H9 (cell line): ENCODE data around the gene PLEKHA8. TPM values are rescaled to one million over a fixed set of nuclear protein-coding genes. Genes with fewer than 3 reads are reported as not detected.

Experiments
- DNase-seq: peaks from one replicate; pipeline ENCODE4 v3.0.0-alpha.2; 2017
- H2AFZ ChIP-seq: one replicate; pipeline ENCODE4 v1.6.1; 2013; ENCODE audit warnings: mild to moderate bottlenecking, low read length, control low read depth, moderate library complexity
- H2AK5ac ChIP-seq: 2 replicates; pipeline ENCODE4 v1.6.1; 2013; ENCODE audit warnings: low read length, control low read depth, mixed read lengths; ENCODE audit not compliant: insufficient read length
- H2BK120ac ChIP-seq: one replicate; pipeline ENCODE4 v1.6.1; 2013; ENCODE audit warnings: low read depth, mild to moderate bottlenecking, low read length, control low read depth, inconsistent platforms; ENCODE audit not compliant: poor library complexity, severe bottlenecking
- H2BK12ac ChIP-seq: 2 replicates; pipeline ENCODE4 v1.6.1; 2013; ENCODE audit warnings: low read length, control low read depth, mixed read lengths, low read depth; ENCODE audit not compliant: insufficient read length
- H2BK15ac ChIP-seq: 2 replicates; pipeline ENCODE4 v1.6.1; 2013; ENCODE audit warnings: low read depth, low read length, control low read depth
- H2BK20ac ChIP-seq: one replicate; pipeline ENCODE4 v1.6.1; 2013; ENCODE audit warnings: low read depth, mild to moderate bottlenecking, low read length, control low read depth, inconsistent platforms; ENCODE audit not compliant: poor library complexity, severe bottlenecking
- H2BK5ac ChIP-seq: 2 replicates; pipeline ENCODE4 v1.6.1; 2013; ENCODE audit warnings: low read length, control low read depth, mixed read lengths; ENCODE audit not compliant: insufficient read length
- H3K14ac ChIP-seq: 2 replicates; pipeline ENCODE4 v1.6.1; 2013; ENCODE audit warnings: low read length, control low read depth; ENCODE audit not compliant: insufficient read depth
- H3K18ac ChIP-seq: 2 replicates; pipeline ENCODE4 v1.6.1; 2013; ENCODE audit warnings: low read depth, mild to moderate bottlenecking, mixed read lengths, low read length, control low read depth; ENCODE audit not compliant: insufficient read length
- H3K23ac ChIP-seq: 2 replicates; pipeline ENCODE4 v1.6.1; 2013; ENCODE audit warnings: low read length, control low read depth, mixed read lengths, low read depth; ENCODE audit not compliant: insufficient read length
- H3K23me2 ChIP-seq: 2 replicates; pipeline ENCODE4 v1.6.1; 2013; ENCODE audit warnings: low read depth, mild to moderate bottlenecking, mixed read lengths, low read length, control low read depth; ENCODE audit not compliant: insufficient read length, poor library complexity, severe bottlenecking
- H3K27ac ChIP-seq: 2 replicates; pipeline ENCODE4 v1.5.1; 2013; ENCODE audit warnings: low read length, control low read depth, mixed read lengths, low read depth; ENCODE audit not compliant: insufficient read length
- H3K27me3 ChIP-seq: 2 replicates; pipeline ENCODE4 v1.6.1; 2013; ENCODE audit warnings: low read length, control low read depth, inconsistent platforms; ENCODE audit not compliant: insufficient read depth
- H3K4ac ChIP-seq: 2 replicates; pipeline ENCODE4 v1.6.1; 2013; ENCODE audit warnings: low read depth, mild to moderate bottlenecking, control low read depth, inconsistent platforms, low read length, moderate library complexity
- H3K4me1 ChIP-seq: 2 replicates; pipeline ENCODE4 v1.6.1; 2013; ENCODE audit warnings: low read length, control low read depth, inconsistent platforms; ENCODE audit not compliant: insufficient read depth
- H3K4me2 ChIP-seq: 2 replicates; pipeline ENCODE4 v1.6.1; 2013; ENCODE audit warnings: low read length, control low read depth, mixed read lengths; ENCODE audit not compliant: insufficient read length, insufficient read depth
- H3K56ac ChIP-seq: 2 replicates; pipeline ENCODE4 v1.6.1; 2013; ENCODE audit warnings: low read depth, mild to moderate bottlenecking, mixed read lengths, low read length, control low read depth; ENCODE audit not compliant: insufficient read length
- H3K79me1 ChIP-seq: 2 replicates; pipeline ENCODE4 v1.6.1; 2013; ENCODE audit warnings: low read depth, mild to moderate bottlenecking, moderate library complexity, low read length, control low read depth, inconsistent platforms; ENCODE audit not compliant: insufficient read depth, poor library complexity, severe bottlenecking
- H3K79me2 ChIP-seq: 2 replicates; pipeline ENCODE4 v1.6.1; 2013; ENCODE audit warnings: low read length, control low read depth, inconsistent platforms; ENCODE audit not compliant: insufficient read depth
- H3K9ac ChIP-seq: 2 replicates; pipeline ENCODE4 v1.6.1; 2013; ENCODE audit warnings: low read length, control low read depth, mixed read lengths; ENCODE audit not compliant: insufficient read length; ENCODE audit errors: extremely low read depth
- H3K9me3 ChIP-seq: one replicate; pipeline ENCODE4 v1.6.1; 2013; ENCODE audit warnings: low read depth, low read length, inconsistent platforms; ENCODE audit not compliant: control insufficient read depth
- H3T11ph ChIP-seq: one replicate; pipeline ENCODE4 v1.6.1; 2013; ENCODE audit warnings: mild to moderate bottlenecking, low read length, control low read depth, inconsistent platforms
- H4K20me1 ChIP-seq: one replicate; pipeline ENCODE4 v1.6.1; 2013; ENCODE audit not compliant: control insufficient read depth, insufficient read length, insufficient read depth
- H4K5ac ChIP-seq: 2 replicates; pipeline ENCODE4 v1.6.1; 2013; ENCODE audit warnings: low read depth, mild to moderate bottlenecking, mixed read lengths, low read length, control low read depth; ENCODE audit not compliant: insufficient read length
- H4K8ac ChIP-seq: replicated peaks from 2 replicates; pipeline ENCODE4 v1.6.1; 2013; ENCODE audit warnings: low read length, control low read depth, mixed read lengths, low read depth; ENCODE audit not compliant: insufficient read length
- H4K91ac ChIP-seq: 2 replicates; pipeline ENCODE4 v1.6.1; 2013; ENCODE audit warnings: low read depth, mild to moderate bottlenecking, moderate library complexity, mixed read lengths, low read length, control low read depth; ENCODE audit not compliant: insufficient read length
- H3K27ac Mint-ChIP-seq, 3 experiments: 2 replicates in 2 of 3; 3 replicates in 1 of 3; pipeline ENCODE4 v1.8.0; 2020 to 2021; ENCODE audit warnings: mixed read lengths in 3 of 3, mild to moderate bottlenecking in 1 of 3, moderate library complexity in 1 of 3
- H3K27me3 Mint-ChIP-seq: 2 replicates; pipeline ENCODE4 v1.8.0; 2021; ENCODE audit warnings: low read depth, mild to moderate bottlenecking, moderate library complexity, mixed read lengths
- H3K36me3 Mint-ChIP-seq, 3 experiments: 2 replicates in 2 of 3; 3 replicates in 1 of 3; pipeline ENCODE4 v1.8.0; 2020 to 2021; ENCODE audit warnings: low read depth in 3 of 3, mixed read lengths in 3 of 3; ENCODE audit not compliant: insufficient read depth in 1 of 3
- H3K4me1 Mint-ChIP-seq, 2 experiments: 2 replicates each; pipeline ENCODE4 v1.8.0; 2020; ENCODE audit warnings: mixed read lengths in 2 of 2
- H3K4me3 Mint-ChIP-seq, 2 experiments: 2 replicates in 1 of 2; 3 replicates in 1 of 2; pipeline ENCODE4 v1.8.0; 2020 to 2021; ENCODE audit warnings: mild to moderate bottlenecking in 2 of 2, mixed read lengths in 2 of 2, moderate library complexity in 1 of 2
- H3K9me3 Mint-ChIP-seq, 2 experiments: 2 replicates in 1 of 2; 3 replicates in 1 of 2; pipeline ENCODE4 v1.8.0; 2020; ENCODE audit warnings: mild to moderate bottlenecking in 2 of 2, mixed read lengths in 2 of 2, moderate library complexity in 1 of 2
- WGBS: extraction: QIAGEN DNeasy Blood & Tissue Kit; methylation state at CpG from one replicate; pipeline ENCODE4 v1.1.7; 2013; ENCODE audit warnings: missing lambda C conversion rate, low lambda C conversion rate, mixed read lengths; ENCODE audit not compliant: insufficient read length; ENCODE audit errors: extremely low coverage; 5-methylcytosine and 5-hydroxymethylcytosine counted together
- total RNA-seq: library from RNA; stranded (reverse); gene quantifications from 2 replicates; pipeline ENCODE4 v1.2.1, GENCODE V29; 2021
- TF ChIP-seq, protein P1 (sequence below): fragments of 200-600 bp; sonication (generic); conservative IDR thresholded peaks from 3 replicates; pipeline ENCODE4 v1.8.0; 2021; ENCODE audit warnings: antibody characterized with exemption, mild to moderate bottlenecking

PLEKHA8 gene
- total RNA-seq, 1 experiment from 2014 or later, result 37.0 TPM

DNA sequence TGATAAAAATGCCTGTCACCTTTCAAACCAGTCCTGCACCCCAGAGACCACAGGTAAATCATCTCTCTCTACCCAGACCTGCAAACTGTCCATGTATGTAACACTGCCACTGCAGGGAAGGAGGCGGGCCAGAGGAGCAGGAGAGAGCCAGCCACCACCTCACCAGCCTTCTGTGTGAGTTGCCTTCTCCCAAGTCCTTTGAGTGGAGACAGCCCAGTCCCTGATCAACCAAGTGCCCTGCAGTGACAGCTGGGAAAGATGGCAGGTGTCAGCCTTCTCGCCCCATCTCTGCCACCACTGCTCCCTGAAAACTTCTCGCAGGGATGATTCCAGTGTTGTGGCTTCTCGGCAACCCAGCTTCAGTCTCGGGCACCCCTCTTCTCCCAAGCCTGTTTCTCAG is 149.0 kb downstream of the PLEKHA8 start:
- H3K27me3 Mint-ChIP-seq, result no peaks in the 10 kb centered on the region
- Histone ChIP-seq H3K4ac (no peak overlapping the region), H2BK15ac (no peak overlapping the region), H4K8ac (no peak overlapping the region), H4K91ac (no peak overlapping the region), H4K20me1 (no peaks in the 10 kb centered on the region), H3K27ac (no peak overlapping the region), H2BK5ac (no peak overlapping the region), H3K18ac (no peak overlapping the region), H2BK20ac (no peak overlapping the region), H3K9ac (no peak overlapping the region), H3K14ac (no peak overlapping the region), H3K79me1 (no peaks in the 10 kb centered on the region), H2AFZ (no peak overlapping the region), H3K56ac (no peak overlapping the region), H3K27me3 (no peaks in the 10 kb centered on the region), H2BK120ac (no peak overlapping the region), H3K4me2 (no peak overlapping the region), H3K23ac (no peak overlapping the region), H2BK12ac (no peak overlapping the region), H3K23me2 (no peaks in the 10 kb centered on the region), H2AK5ac (no peak overlapping the region), H3K4me1 (no peaks in the 10 kb centered on the region), H4K5ac (no peak overlapping the region), H3K79me2 (no peaks in the 10 kb centered on the region), H3T11ph (no peak overlapping the region), H3K9me3 (no peaks in the 10 kb centered on the region)
- H3K36me3 Mint-ChIP-seq, result no peaks in the 10 kb centered on the region; a peak in 1 of 7 replicates
- WGBS, result no CpG with 5 or more reads among the region's 5 CpGs
- DNase-seq, result no peak
- H3K9me3 Mint-ChIP-seq, result no peaks in the 10 kb centered on the region
- no peak overlapping the region for H3K27ac Mint-ChIP-seq
- TF ChIP-seq, protein P1, sequence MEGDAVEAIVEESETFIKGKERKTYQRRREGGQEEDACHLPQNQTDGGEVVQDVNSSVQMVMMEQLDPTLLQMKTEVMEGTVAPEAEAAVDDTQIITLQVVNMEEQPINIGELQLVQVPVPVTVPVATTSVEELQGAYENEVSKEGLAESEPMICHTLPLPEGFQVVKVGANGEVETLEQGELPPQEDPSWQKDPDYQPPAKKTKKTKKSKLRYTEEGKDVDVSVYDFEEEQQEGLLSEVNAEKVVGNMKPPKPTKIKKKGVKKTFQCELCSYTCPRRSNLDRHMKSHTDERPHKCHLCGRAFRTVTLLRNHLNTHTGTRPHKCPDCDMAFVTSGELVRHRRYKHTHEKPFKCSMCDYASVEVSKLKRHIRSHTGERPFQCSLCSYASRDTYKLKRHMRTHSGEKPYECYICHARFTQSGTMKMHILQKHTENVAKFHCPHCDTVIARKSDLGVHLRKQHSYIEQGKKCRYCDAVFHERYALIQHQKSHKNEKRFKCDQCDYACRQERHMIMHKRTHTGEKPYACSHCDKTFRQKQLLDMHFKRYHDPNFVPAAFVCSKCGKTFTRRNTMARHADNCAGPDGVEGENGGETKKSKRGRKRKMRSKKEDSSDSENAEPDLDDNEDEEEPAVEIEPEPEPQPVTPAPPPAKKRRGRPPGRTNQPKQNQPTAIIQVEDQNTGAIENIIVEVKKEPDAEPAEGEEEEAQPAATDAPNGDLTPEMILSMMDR, result no peak
- no peak overlapping the region for H3K4me3 Mint-ChIP-seq
- peaks cover 7 to 12% of the 10 kb centered on the region in 2 experiments for H3K4me1 Mint-ChIP-seq
